HepG2 (cell line): ENCODE data around the gene ESYT1. TPM values are rescaled to one million over a fixed set of nuclear protein-coding genes. Genes with fewer than 3 reads are reported as not detected.

ENCODE experiments used
- HES4 ChIP-seq: sonication (generic); formaldehyde crosslinking; IDR thresholded peaks from 2 replicates; pipeline ENCODE4 v1.9.0; 2021; ENCODE audit warnings: mild to moderate bottlenecking, missing genetic modification reagents, borderline replicate concordance
- PHF8 ChIP-seq: sonication (generic); formaldehyde crosslinking; IDR thresholded peaks from 2 replicates; pipeline ENCODE4 v1.5.0; 2020; ENCODE audit warnings: missing genetic modification reagents
- SIN3A ChIP-seq: IDR thresholded peaks from 2 replicates; pipeline ENCODE4 v1.6.1; 2011; ENCODE audit warnings: low read depth, mild to moderate bottlenecking, control low read depth, low read length, borderline replicate concordance
- ZNF160 ChIP-seq: sonication (generic); formaldehyde crosslinking; IDR thresholded peaks from 2 replicates; pipeline ENCODE4 v1.8.0; 2022; ENCODE audit warnings: mild to moderate bottlenecking, inconsistent platforms, missing genetic modification reagents
- ZNF333 ChIP-seq: sonication (generic); formaldehyde crosslinking; IDR thresholded peaks from 2 replicates; pipeline ENCODE4 v1.4.0; 2020; ENCODE audit warnings: mild to moderate bottlenecking, missing genetic modification reagents, borderline replicate concordance
- ZNF430 ChIP-seq: sonication (generic); formaldehyde crosslinking; IDR thresholded peaks from 2 replicates; pipeline ENCODE4 v1.9.0; 2021; ENCODE audit warnings: mild to moderate bottlenecking, missing genetic modification reagents
- ZNF552 ChIP-seq: sonication (generic); formaldehyde crosslinking; IDR thresholded peaks from 2 replicates; pipeline ENCODE4 v1.9.0; 2022; ENCODE audit warnings: missing genetic modification reagents, mild to moderate bottlenecking, borderline replicate concordance
- ZNF570 ChIP-seq: sonication (generic); formaldehyde crosslinking; IDR thresholded peaks from 2 replicates; pipeline ENCODE4 v1.4.0; 2020; ENCODE audit warnings: mild to moderate bottlenecking, missing genetic modification reagents, borderline replicate concordance
- ZNF709 ChIP-seq: sonication (generic); formaldehyde crosslinking; IDR thresholded peaks from 2 replicates; pipeline ENCODE4 v1.5.0; 2020; ENCODE audit warnings: mild to moderate bottlenecking, missing genetic modification reagents
- polyA plus RNA-seq, 8 experiments: library from polyadenylated mRNA; depleted of rRNA in 3 of 8; stranded (reverse) in 7 of 8; unstranded in 1 of 8; fragments of >200 nt; fragmentation: Illumina TruSeq in 4 of 8; extraction: Trizol in 4 of 8; gene quantifications; 2 replicates each; pipeline versions ENCODE4 v1.2.1 to v1.2.3, GENCODE V29; 2011 to 2016; ENCODE audit warnings: low read depth in 4 of 8, missing spikeins in 1 of 8, mixed read lengths in 1 of 8; ENCODE audit not compliant: insufficient read depth in 1 of 8
- total RNA-seq, 5 experiments: library from RNA; depleted of rRNA; stranded (reverse); fragments of >200 nt; fragmentation: Illumina TruSeq; extraction: Trizol; gene quantifications; 2 replicates each; pipeline ENCODE4 v1.2.3, GENCODE V29; 2016; ENCODE audit warnings: low read depth in 1 of 5
- TF ChIP-seq, protein P1 (sequence below): sonication (generic); formaldehyde crosslinking; IDR thresholded peaks from 2 replicates; pipeline ENCODE4 v1.4.0; 2020; ENCODE audit warnings: mild to moderate bottlenecking, low read depth, missing genetic modification reagents
- TF ChIP-seq, protein P2 (sequence below): sonication (generic); formaldehyde crosslinking; IDR thresholded peaks from 2 replicates; pipeline ENCODE4 v1.8.0; 2022; ENCODE audit warnings: mild to moderate bottlenecking, missing genetic modification reagents; ENCODE audit not compliant: insufficient replicate concordance
- TF ChIP-seq, protein P3 (sequence below): sonication (generic); formaldehyde crosslinking; IDR thresholded peaks from 2 replicates; pipeline ENCODE4 v1.4.0; 2020; ENCODE audit warnings: low read depth, missing genetic modification reagents
- TF ChIP-seq, protein P4 (sequence below): sonication (generic); formaldehyde crosslinking; IDR thresholded peaks from 2 replicates; pipeline ENCODE4 v1.9.0; 2021; ENCODE audit warnings: missing genetic modification reagents, mild to moderate bottlenecking, borderline replicate concordance
- TF ChIP-seq, protein P5 (sequence below): sonication (generic); formaldehyde crosslinking; IDR thresholded peaks from 2 replicates; pipeline ENCODE4 v1.4.0; 2020; ENCODE audit warnings: mild to moderate bottlenecking, missing genetic modification reagents

Gene ESYT1
- total and polyA plus RNA-seq, 2 of the 13 experiments (the other 11 are each of a cell fraction or from before 2014, with no cell fraction given) = 66.9 to 71.0 TPM

DNA sequence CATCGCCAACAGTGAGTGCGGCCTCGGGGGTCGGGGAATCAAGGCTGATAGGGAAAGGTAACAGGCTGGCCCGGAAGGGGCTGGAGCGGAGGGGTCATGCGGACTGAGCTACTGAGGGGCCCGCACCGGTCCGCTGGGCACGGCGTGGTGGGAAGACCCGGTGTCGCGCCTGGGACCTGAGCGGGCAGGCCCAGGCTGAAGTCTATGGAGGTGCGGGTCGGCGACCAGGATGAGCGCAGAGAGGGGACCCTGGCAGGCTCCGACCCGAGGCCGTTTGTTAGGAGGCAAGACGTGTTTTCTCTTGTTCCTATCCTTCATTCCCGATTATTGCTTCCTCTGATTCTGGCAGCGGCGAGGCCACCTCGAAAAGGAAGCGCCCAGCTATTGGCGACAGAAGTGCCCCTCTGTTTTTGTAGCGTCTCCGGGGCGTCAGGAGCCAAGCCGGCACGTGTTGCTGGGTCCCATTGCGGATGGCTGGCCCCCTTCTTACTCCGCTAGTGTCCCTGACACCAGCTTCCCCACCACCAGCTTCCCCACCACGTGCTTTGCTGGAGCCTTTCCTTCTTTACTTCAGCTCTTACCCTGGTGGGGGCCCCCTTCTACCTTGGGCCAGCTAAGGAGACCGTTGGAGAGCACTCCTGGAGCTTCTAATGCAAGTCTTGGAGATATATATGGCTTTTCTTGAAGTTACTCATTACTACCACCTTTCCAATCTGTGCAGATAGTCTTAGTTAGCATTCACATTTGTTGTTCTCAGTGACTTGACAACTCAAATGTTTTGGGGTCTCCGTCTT is 23.1 kb upstream of the ESYT1 start (continued):
- TF ChIP-seq, protein P1, sequence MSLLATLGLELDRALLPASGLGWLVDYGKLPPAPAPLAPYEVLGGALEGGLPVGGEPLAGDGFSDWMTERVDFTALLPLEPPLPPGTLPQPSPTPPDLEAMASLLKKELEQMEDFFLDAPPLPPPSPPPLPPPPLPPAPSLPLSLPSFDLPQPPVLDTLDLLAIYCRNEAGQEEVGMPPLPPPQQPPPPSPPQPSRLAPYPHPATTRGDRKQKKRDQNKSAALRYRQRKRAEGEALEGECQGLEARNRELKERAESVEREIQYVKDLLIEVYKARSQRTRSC (CRISPR knock-in tag) = peak; percentile 9; the same call in 1 of the 2 replicates
- TF ChIP-seq, protein P2, sequence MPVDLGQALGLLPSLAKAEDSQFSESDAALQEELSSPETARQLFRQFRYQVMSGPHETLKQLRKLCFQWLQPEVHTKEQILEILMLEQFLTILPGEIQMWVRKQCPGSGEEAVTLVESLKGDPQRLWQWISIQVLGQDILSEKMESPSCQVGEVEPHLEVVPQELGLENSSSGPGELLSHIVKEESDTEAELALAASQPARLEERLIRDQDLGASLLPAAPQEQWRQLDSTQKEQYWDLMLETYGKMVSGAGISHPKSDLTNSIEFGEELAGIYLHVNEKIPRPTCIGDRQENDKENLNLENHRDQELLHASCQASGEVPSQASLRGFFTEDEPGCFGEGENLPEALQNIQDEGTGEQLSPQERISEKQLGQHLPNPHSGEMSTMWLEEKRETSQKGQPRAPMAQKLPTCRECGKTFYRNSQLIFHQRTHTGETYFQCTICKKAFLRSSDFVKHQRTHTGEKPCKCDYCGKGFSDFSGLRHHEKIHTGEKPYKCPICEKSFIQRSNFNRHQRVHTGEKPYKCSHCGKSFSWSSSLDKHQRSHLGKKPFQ (CRISPR knock-in tag) = peak; percentile 28
- 0 out of 2 replicates have a peak, but pooled peaks have one; percentile 3 for TF ChIP-seq ZNF430 (CRISPR knock-in tag)
- TF ChIP-seq, protein P3, sequence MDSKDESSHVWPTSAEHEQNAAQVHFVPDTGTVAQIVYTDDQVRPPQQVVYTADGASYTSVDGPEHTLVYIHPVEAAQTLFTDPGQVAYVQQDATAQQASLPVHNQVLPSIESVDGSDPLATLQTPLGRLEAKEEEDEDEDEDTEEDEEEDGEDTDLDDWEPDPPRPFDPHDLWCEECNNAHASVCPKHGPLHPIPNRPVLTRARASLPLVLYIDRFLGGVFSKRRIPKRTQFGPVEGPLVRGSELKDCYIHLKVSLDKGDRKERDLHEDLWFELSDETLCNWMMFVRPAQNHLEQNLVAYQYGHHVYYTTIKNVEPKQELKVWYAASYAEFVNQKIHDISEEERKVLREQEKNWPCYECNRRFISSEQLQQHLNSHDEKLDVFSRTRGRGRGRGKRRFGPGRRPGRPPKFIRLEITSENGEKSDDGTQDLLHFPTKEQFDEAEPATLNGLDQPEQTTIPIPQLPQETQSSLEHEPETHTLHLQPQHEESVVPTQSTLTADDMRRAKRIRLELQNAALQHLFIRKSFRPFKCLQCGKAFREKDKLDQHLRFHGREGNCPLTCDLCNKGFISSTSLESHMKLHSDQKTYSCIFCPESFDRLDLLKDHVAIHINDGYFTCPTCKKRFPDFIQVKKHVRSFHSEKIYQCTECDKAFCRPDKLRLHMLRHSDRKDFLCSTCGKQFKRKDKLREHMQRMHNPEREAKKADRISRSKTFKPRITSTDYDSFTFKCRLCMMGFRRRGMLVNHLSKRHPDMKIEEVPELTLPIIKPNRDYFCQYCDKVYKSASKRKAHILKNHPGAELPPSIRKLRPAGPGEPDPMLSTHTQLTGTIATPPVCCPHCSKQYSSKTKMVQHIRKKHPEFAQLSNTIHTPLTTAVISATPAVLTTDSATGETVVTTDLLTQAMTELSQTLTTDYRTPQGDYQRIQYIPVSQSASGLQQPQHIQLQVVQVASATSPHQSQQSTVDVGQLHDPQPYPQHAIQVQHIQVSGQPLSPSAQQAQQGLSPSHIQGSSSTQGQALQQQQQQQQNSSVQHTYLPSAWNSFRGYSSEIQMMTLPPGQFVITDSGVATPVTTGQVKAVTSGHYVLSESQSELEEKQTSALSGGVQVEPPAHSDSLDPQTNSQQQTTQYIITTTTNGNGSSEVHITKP = 0 out of 2 replicates have a peak, but pooled peaks have one; percentile 10
- TF ChIP-seq HES4 (CRISPR knock-in tag) = peak; percentile 78
- TF ChIP-seq ZNF709 (CRISPR knock-in tag) = 0 out of 2 replicates have a peak, but pooled peaks have one; percentile 25
- peak; percentile 64; the same call in 1 of the 2 replicates for TF ChIP-seq ZNF552 (CRISPR knock-in tag)
- TF ChIP-seq ZNF160 = no peak
- TF ChIP-seq, protein P4, sequence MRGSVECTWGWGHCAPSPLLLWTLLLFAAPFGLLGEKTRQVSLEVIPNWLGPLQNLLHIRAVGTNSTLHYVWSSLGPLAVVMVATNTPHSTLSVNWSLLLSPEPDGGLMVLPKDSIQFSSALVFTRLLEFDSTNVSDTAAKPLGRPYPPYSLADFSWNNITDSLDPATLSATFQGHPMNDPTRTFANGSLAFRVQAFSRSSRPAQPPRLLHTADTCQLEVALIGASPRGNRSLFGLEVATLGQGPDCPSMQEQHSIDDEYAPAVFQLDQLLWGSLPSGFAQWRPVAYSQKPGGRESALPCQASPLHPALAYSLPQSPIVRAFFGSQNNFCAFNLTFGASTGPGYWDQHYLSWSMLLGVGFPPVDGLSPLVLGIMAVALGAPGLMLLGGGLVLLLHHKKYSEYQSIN (CRISPR knock-in tag) = 0 out of 2 replicates have a peak, but pooled peaks have one; percentile 39
- peak; percentile 8; the same call in 1 of the 2 replicates for TF ChIP-seq PHF8 (CRISPR knock-in tag)
- 0 out of 2 replicates have a peak, but pooled peaks have one; percentile 11 for TF ChIP-seq ZNF570 (CRISPR knock-in tag)
- peak; percentile 59; the same call in 1 of the 2 replicates for TF ChIP-seq ZNF333 (CRISPR knock-in tag)
- peak; percentile 58; the same call in 1 of the 2 replicates for TF ChIP-seq SIN3A
- TF ChIP-seq, protein P5, sequence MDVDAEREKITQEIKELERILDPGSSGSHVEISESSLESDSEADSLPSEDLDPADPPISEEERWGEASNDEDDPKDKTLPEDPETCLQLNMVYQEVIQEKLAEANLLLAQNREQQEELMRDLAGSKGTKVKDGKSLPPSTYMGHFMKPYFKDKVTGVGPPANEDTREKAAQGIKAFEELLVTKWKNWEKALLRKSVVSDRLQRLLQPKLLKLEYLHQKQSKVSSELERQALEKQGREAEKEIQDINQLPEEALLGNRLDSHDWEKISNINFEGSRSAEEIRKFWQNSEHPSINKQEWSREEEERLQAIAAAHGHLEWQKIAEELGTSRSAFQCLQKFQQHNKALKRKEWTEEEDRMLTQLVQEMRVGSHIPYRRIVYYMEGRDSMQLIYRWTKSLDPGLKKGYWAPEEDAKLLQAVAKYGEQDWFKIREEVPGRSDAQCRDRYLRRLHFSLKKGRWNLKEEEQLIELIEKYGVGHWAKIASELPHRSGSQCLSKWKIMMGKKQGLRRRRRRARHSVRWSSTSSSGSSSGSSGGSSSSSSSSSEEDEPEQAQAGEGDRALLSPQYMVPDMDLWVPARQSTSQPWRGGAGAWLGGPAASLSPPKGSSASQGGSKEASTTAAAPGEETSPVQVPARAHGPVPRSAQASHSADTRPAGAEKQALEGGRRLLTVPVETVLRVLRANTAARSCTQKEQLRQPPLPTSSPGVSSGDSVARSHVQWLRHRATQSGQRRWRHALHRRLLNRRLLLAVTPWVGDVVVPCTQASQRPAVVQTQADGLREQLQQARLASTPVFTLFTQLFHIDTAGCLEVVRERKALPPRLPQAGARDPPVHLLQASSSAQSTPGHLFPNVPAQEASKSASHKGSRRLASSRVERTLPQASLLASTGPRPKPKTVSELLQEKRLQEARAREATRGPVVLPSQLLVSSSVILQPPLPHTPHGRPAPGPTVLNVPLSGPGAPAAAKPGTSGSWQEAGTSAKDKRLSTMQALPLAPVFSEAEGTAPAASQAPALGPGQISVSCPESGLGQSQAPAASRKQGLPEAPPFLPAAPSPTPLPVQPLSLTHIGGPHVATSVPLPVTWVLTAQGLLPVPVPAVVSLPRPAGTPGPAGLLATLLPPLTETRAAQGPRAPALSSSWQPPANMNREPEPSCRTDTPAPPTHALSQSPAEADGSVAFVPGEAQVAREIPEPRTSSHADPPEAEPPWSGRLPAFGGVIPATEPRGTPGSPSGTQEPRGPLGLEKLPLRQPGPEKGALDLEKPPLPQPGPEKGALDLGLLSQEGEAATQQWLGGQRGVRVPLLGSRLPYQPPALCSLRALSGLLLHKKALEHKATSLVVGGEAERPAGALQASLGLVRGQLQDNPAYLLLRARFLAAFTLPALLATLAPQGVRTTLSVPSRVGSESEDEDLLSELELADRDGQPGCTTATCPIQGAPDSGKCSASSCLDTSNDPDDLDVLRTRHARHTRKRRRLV (CRISPR knock-in tag) = 0 out of 2 replicates have a peak, but pooled peaks have one; percentile 4
